ENCODE data around the gene PTPN11.

DNA sequence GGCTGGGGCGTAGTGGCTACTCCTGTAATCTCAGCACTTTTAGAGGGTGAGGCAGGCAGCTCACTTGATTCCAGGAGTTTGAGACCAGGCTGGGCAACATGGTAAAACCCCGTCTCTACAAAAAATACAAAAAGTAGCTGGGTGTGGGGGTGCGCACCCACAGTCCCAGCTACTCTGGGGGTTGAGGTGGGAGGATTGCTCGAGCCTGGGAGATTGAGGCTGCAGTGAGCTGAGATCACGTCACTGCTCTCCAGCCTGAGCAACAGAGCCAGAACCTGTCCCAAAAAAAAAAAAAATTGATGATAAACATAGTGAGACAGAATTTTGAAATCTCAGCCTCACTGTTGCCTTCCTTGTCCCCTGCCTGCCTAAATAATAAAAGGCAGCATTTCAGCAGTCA lies 40.0 kb downstream of the PTPN11 start:
- no peak for TF ChIP-seq POLR2A (IDR thresholded peaks at IDR 0.05; ENCODE audit: low read depth, low read length)
- TF ChIP-seq, protein P1, sequence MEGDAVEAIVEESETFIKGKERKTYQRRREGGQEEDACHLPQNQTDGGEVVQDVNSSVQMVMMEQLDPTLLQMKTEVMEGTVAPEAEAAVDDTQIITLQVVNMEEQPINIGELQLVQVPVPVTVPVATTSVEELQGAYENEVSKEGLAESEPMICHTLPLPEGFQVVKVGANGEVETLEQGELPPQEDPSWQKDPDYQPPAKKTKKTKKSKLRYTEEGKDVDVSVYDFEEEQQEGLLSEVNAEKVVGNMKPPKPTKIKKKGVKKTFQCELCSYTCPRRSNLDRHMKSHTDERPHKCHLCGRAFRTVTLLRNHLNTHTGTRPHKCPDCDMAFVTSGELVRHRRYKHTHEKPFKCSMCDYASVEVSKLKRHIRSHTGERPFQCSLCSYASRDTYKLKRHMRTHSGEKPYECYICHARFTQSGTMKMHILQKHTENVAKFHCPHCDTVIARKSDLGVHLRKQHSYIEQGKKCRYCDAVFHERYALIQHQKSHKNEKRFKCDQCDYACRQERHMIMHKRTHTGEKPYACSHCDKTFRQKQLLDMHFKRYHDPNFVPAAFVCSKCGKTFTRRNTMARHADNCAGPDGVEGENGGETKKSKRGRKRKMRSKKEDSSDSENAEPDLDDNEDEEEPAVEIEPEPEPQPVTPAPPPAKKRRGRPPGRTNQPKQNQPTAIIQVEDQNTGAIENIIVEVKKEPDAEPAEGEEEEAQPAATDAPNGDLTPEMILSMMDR (IDR thresholded peaks at IDR 0.05; ENCODE audit: extremely low read depth in 1 of 2, insufficient read depth in 1 of 2, low read depth in 1 of 2, low read length in 2 of 2), result no peak
- no peak for TF ChIP-seq FOS (IDR thresholded peaks at IDR 0.05; ENCODE audit: borderline replicate concordance, insufficient read depth, low read length)
- TF ChIP-seq, protein P2, sequence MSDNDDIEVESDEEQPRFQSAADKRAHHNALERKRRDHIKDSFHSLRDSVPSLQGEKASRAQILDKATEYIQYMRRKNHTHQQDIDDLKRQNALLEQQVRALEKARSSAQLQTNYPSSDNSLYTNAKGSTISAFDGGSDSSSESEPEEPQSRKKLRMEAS (IDR thresholded peaks at IDR 0.05; ENCODE audit: insufficient read depth, insufficient read length), result no peak
- TF ChIP-seq MYC (IDR thresholded peaks at IDR 0.05; ENCODE audit: low read depth, low read length), result no peak
